HL-60/S4 treated with phorbol 12-myristate 13-acetate at 8.2 ng/mL for 4 days and 3 days (cell line): ENCODE results near the gene SAC3D1.

Experiments used
- in situ Hi-C: fragments of 300-500 bp; cut with MboI; formaldehyde crosslinking; loops from 2 replicates; pipeline ENCODE4 v1.15.0; 2022; ENCODE audit warnings: low sequenced_read_pairs

The SAC3D1 gene

DNA sequence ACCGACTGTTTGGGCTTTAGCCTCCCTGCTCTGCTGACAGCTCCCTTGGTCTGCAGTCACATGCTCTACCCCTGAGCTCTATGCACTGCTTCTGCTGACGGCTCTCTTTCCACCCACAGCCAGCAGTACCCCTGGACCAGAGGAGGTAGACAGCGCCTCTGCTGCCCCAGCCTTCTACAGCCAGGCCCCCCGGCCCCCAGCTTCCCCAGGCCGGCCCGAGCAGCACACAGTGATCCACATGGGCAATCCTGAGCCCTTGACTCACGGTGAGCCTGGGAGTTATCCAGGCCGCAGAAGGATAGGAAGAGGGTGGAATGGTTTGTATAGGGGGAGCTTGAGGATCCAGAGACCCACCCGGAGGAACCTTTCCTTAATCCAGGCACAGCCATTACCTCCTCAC, 45.8 kb downstream of the SAC3D1 start:
- in situ Hi-C loops, result no loop called here

- in situ Hi-C loops, result no loop called here
Observed at GRCh38 chr11:65087216-65087615, 46.2 kb downstream of the SAC3D1 start.

DNA sequence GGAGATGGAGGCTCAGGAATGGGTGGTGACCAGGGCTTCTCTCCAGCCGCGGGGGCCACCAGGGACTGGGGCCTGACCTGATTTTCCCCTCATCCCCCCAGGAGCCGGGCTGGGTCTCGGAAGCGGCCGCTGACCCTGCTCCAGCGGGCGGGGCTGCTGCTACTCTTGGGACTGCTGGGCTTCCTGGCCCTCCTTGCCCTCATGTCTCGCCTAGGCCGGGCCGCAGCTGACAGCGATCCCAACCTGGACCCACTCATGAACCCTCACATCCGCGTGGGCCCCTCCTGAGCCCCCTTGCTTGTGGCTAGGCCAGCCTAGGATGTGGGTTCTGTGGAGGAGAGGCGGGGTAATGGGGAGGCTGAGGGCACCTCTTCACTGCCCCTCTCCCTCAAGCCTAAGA, 46.8 kb downstream of the SAC3D1 start:
- in situ Hi-C loops, result no loop called here

DNA sequence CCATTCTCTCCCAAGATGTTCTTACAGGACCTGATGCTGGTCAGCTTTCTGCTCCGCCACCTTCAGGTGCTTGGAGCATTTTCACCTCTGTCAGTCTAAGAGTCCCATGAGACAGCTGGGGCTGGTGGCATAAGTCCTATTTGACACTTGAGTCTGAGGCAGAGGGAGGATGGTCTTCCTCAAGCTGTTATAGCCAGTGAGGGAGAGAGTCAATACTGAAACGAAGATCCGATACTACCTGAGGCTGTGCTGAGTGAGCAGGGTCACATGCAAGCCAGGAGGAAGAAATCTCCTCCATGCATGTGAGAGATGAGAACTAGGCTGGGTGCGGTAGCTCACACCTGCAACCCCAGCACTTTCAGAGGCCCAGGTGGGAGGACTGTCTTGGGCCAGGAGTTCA, 48.6 kb downstream of the SAC3D1 start:
- in situ Hi-C loops, result no loop called here

GRCh38 chr11:65090628-65091027, 49.6 kb downstream of the SAC3D1 start:
- in situ Hi-C loops, result no loop called here
